Measurements from ENCODE around the gene IFI30.

- TF ChIP-seq CTCF (IDR thresholded peaks at IDR 0.05) (no peak), POLR2A (IDR thresholded peaks at IDR 0.05) (peak in 1 of 2 donors; percentile 47)
Observed at GRCh38 chr19:18205200-18205892, 31.7 kb downstream of the IFI30 start.

Data from thyroid gland (tissue), 4 donors.